SJSA1 (cell line): ENCODE results near the gene MAPKAP1. TPM values are rescaled to one million over a fixed set of nuclear protein-coding genes. Genes with fewer than 3 reads are reported as not detected.

Source experiments
- DNase-seq, 2 experiments: peaks; one replicate each; pipeline ENCODE4 v3.0.0-alpha.2; 2015 to 2020; ENCODE audit warnings: low spot score in 2 of 2, low read depth in 1 of 2
- H3K27ac ChIP-seq: fragments of 250-450 bp; sonication (Bioruptor Pico); 2 replicates; pipeline ENCODE4 v1.5.1; 2020; ENCODE audit warnings: mild to moderate bottlenecking, moderate library complexity
- H3K27me3 ChIP-seq: fragments of 250-450 bp; sonication (Bioruptor Pico); replicated peaks from 2 replicates; pipeline ENCODE4 v1.5.1; 2020; ENCODE audit warnings: mild to moderate bottlenecking, moderate library complexity
- H3K36me3 ChIP-seq: fragments of 250-450 bp; sonication (Bioruptor Pico); 2 replicates; pipeline ENCODE4 v1.5.1; 2020; ENCODE audit warnings: mild to moderate bottlenecking
- H3K4me1 ChIP-seq: fragments of 250-450 bp; sonication (Bioruptor Pico); replicated peaks from 2 replicates; pipeline ENCODE4 v1.6.1; 2021; ENCODE audit warnings: mild to moderate bottlenecking
- H3K4me3 ChIP-seq: fragments of 250-450 bp; sonication (Bioruptor Pico); 2 replicates; pipeline ENCODE4 v1.5.1; 2020; ENCODE audit warnings: mild to moderate bottlenecking
- H3K9me3 ChIP-seq: fragments of 250-450 bp; sonication (Bioruptor Pico); replicated peaks from 2 replicates; pipeline ENCODE4 v1.5.1; 2020; ENCODE audit warnings: mild to moderate bottlenecking
- total RNA-seq: library from RNA; depleted of rRNA; stranded (reverse); fragments of >200 nt; shearing (Covaris generic); gene quantifications from 2 replicates; pipeline ENCODE4 v1.2.3, GENCODE V29; 2014

The MAPKAP1 gene
- total RNA-seq, 1 experiment from 2014 or later, result 76.2 TPM

DNA sequence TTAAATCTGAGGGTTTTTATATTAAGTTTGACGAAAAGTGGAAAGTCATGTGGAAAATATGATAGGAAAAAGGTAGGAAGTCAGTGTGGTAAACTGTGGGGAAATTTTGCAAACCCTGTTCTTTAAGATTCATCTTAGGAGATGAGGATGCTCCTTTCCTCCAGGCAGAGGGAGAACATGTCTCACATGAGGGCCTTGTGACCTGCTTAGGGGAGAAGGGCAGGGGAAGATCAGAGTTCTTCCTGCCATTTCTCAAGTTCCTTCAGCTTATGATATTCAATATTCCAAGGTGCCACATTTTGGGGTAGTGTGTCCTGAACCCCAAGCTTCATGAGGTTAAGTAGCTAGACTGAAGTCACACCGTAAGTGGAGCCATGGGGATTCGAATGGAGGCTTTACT, 53.7 kb downstream of the MAPKAP1 start:
- no peaks in the 10 kb centered on the region for H3K9me3 ChIP-seq
- no peak overlapping the region for H3K27ac ChIP-seq
- peaks cover 45% of the 10 kb centered on the region for H3K4me1 ChIP-seq
- no peaks in the 10 kb centered on the region for H3K27me3 ChIP-seq
- DNase-seq, result no peak
- peaks cover under 1% of the 10 kb centered on the region; the same call in 1 of the 2 replicates for H3K36me3 ChIP-seq
- H3K4me3 ChIP-seq, result no peak overlapping the region

GRCh38 chr9:125652759-125653158, 54.2 kb downstream of the MAPKAP1 start:
- peaks cover 3% of the 10 kb centered on the region; the same call in 1 of the 2 replicates for H3K36me3 ChIP-seq
- H3K4me3 ChIP-seq, result no peak overlapping the region
- no peak overlapping the region for H3K27ac ChIP-seq
- peaks cover 47% of the 10 kb centered on the region for H3K4me1 ChIP-seq
- H3K27me3 ChIP-seq, result no peaks in the 10 kb centered on the region
- H3K9me3 ChIP-seq, result no peaks in the 10 kb centered on the region
- no peak for DNase-seq

GRCh38 chr9:125652233-125652594, 54.8 kb downstream of the MAPKAP1 start:
- no peak for DNase-seq
- Histone ChIP-seq H3K4me1 (peaks cover 47% of the 10 kb centered on the region), H3K36me3 (peaks cover 3% of the 10 kb centered on the region; the same call in 1 of the 2 replicates), H3K9me3 (no peaks in the 10 kb centered on the region), H3K27ac (no peak overlapping the region), H3K27me3 (no peaks in the 10 kb centered on the region), H3K4me3 (no peak overlapping the region)

GRCh38 chr9:125651576-125652232, 55.3 kb downstream of the MAPKAP1 start:
- Histone ChIP-seq H3K36me3 (peaks cover 3% of the 10 kb centered on the region; the same call in 1 of the 2 replicates), H3K27me3 (no peaks in the 10 kb centered on the region), H3K27ac (no peak overlapping the region), H3K4me1 (peaks cover 46% of the 10 kb centered on the region), H3K9me3 (no peaks in the 10 kb centered on the region), H3K4me3 (no peak overlapping the region)
- no peak for DNase-seq

- no peaks in the 10 kb centered on the region for H3K9me3 ChIP-seq
- peaks cover 3% of the 10 kb centered on the region; the same call in 1 of the 2 replicates for H3K36me3 ChIP-seq
- H3K4me1 ChIP-seq, result peaks cover 36% of the 10 kb centered on the region
- H3K4me3 ChIP-seq, result no peak overlapping the region
- peak overlapping the region; percentile 84 for H3K27ac ChIP-seq
- no peaks in the 10 kb centered on the region for H3K27me3 ChIP-seq
- peak in 1 of 2 experiments; percentile 36 for DNase-seq
These were observed 56.7 kb downstream of the MAPKAP1 start for GRCh38 chr9:125650271-125650737.

DNA sequence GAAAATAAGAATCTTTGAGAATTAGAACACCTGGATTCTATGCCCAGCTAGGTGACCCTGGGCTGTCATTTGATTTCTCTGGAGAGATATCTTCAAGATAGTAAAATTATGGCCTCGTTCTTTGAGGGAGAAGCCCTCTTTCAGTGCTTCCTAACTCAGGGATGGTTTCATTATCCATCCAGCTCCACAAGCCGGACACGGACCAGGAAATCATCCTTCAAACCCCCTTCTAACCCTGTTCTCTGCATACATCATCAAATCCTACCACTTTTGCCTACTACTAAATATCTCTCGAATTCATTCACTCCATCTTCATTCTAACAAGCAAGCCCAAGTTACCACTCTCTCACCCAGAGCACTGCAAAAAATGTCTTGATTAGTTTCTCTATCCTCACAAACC, 57.2 kb downstream of the MAPKAP1 start:
- Histone ChIP-seq H3K4me1 (peaks cover 31% of the 10 kb centered on the region), H3K4me3 (no peak overlapping the region)

DNA sequence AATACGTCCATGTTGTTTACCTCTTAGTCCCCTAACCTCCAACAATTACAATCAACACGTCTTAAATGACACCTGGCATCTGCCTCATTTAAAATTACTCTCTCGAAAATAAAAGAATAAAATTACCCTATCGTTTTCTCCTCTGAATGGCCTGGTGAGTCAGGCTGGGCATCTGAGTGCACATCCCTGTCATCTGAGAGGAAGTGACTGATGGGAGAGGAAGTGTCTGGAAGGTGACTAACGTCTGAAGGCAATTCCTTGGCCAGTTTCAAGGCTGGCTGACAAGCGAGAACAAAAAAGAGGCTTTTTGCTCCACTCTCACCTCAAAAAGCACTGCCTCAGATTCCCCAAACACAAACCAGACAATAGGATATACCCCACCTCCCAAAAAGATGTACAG, 57.7 kb downstream of the MAPKAP1 start:
- H3K4me3 ChIP-seq, result no peak overlapping the region
- peak; percentile 65 to 80 for DNase-seq

More for the DNA sequence above, 57.2 kb downstream of the MAPKAP1 start:
- Histone ChIP-seq H3K27me3 (no peaks in the 10 kb centered on the region), H3K27ac (peak overlapping the region; percentile 84), H3K36me3 (peaks cover 3% of the 10 kb centered on the region; the same call in 1 of the 2 replicates), H3K9me3 (no peaks in the 10 kb centered on the region)
- no peak for DNase-seq

DNA sequence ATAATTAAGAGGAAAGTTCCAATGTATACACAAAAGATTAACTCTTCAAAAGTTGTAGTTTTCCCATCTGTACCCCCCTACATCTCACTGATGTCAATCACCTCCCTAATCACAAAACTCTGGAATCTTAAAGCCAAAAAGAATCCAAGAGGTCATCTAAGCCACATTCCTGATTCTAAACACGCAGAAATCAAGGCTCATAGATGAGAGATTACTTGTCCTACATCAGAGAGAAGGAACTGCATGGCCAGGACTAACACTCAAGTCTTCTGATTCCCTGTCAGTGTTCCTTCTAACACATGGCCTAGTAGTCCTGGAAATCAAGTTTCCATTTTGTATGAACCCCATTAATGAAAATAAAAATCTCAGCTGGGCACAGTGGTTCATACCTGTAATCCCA, 58.7 kb downstream of the MAPKAP1 start:
- Histone ChIP-seq H3K4me3 (no peak overlapping the region), H3K27ac (0 out of 2 replicates have a peak overlapping the region, but pooled peaks have one; percentile 12), H3K36me3 (peaks cover 3% of the 10 kb centered on the region; the same call in 1 of the 2 replicates), H3K4me1 (peaks cover 30% of the 10 kb centered on the region), H3K27me3 (no peaks in the 10 kb centered on the region), H3K9me3 (no peaks in the 10 kb centered on the region)
- no peak for DNase-seq

More for the DNA sequence above, 57.7 kb downstream of the MAPKAP1 start:
- Histone ChIP-seq H3K9me3 (no peaks in the 10 kb centered on the region), H3K27me3 (no peaks in the 10 kb centered on the region), H3K36me3 (peaks cover 3% of the 10 kb centered on the region; the same call in 1 of the 2 replicates), H3K27ac (peak overlapping the region; percentile 84), H3K4me1 (peaks cover 30% of the 10 kb centered on the region)

DNA sequence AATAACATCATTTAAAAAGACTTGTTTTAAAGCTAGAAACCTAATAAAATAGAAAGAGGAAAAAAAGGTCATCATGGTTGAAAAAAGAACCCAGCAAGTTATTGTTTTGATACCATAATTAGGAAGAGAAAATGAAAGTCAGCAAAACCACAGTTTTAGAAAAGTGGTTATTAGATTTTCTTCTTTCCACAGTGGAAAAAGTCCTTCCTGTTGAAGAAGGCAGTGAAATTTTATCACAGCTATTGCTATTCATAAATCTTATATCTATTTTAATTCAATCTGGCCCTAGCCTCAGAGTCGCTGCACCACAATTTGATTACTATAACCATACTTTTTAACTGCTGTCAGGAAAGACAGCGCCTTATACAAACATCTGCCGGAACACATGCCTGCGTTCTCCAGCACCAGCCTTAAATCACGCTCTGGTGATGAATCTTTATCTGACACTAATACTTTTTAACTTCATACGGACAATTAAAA, 60.3 kb downstream of the MAPKAP1 start:
- Histone ChIP-seq H3K36me3 (peaks cover 3% of the 10 kb centered on the region; the same call in 1 of the 2 replicates), H3K27me3 (no peaks in the 10 kb centered on the region), H3K4me1 (peaks cover 30% of the 10 kb centered on the region), H3K9me3 (no peaks in the 10 kb centered on the region), H3K27ac (no peak overlapping the region), H3K4me3 (no peak overlapping the region)
- no peak for DNase-seq

GRCh38 chr9:125646217-125646616, 60.8 kb downstream of the MAPKAP1 start:
- no peaks in the 10 kb centered on the region for H3K27me3 ChIP-seq
- H3K36me3 ChIP-seq, result peaks cover 3% of the 10 kb centered on the region; the same call in 1 of the 2 replicates
- H3K27ac ChIP-seq, result no peak overlapping the region
- H3K9me3 ChIP-seq, result no peaks in the 10 kb centered on the region
- no peak for DNase-seq
- peaks cover 30% of the 10 kb centered on the region for H3K4me1 ChIP-seq
- H3K4me3 ChIP-seq, result no peak overlapping the region

- Histone ChIP-seq H3K4me3 (no peak overlapping the region), H3K36me3 (peaks cover 3% of the 10 kb centered on the region; the same call in 1 of the 2 replicates), H3K9me3 (no peaks in the 10 kb centered on the region), H3K27me3 (no peaks in the 10 kb centered on the region), H3K4me1 (peaks cover 20% of the 10 kb centered on the region), H3K27ac (no peak overlapping the region)
- DNase-seq, result no peak
These were observed 62.0 kb downstream of the MAPKAP1 start for GRCh38 chr9:125644819-125645507.

DNA sequence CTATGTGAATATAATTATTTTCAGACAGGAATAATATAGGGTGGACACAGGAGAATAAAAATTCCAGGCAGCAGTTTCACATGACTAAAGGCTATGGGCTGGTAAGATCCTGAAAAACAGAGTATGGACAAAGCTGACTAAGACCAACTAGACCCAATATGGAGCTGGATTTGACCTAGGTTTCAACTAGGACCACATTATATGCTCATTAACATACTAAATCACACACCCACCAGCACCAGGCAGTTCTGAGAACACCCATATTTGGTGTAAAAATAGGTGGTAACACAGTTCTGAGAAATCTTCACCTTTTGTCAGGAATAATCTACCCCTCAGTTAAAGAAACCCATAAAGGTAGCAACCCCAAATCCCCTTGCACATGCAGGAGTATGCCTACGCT, 64.7 kb downstream of the MAPKAP1 start:
- H3K4me1 ChIP-seq, result peaks cover 11% of the 10 kb centered on the region
- DNase-seq, result no peak
- no peaks in the 10 kb centered on the region for H3K36me3 ChIP-seq
- no peaks in the 10 kb centered on the region for H3K27me3 ChIP-seq
- no peak overlapping the region for H3K4me3 ChIP-seq
- H3K27ac ChIP-seq, result no peak overlapping the region
- no peaks in the 10 kb centered on the region for H3K9me3 ChIP-seq

GRCh38 chr9:125639057-125639456, 68.0 kb downstream of the MAPKAP1 start:
- H3K36me3 ChIP-seq, result no peaks in the 10 kb centered on the region; the same call in 1 of the 2 replicates
- no peaks in the 10 kb centered on the region for H3K27me3 ChIP-seq
- no peaks in the 10 kb centered on the region for H3K9me3 ChIP-seq
- peaks cover 15% of the 10 kb centered on the region for H3K4me1 ChIP-seq
- no peak for DNase-seq
- no peak overlapping the region for H3K4me3 ChIP-seq
- H3K27ac ChIP-seq, result no peak overlapping the region
